NB4 (cell line): ENCODE results near the gene LRRC42.

Experiments used
- DNase-seq: peaks from one replicate; pipeline ENCODE4 v3.0.0; 2010; ENCODE audit warnings: low read depth
- H3K4me3 ChIP-seq: one replicate; pipeline ENCODE4 v1.5.1; 2011; ENCODE audit warnings: mild to moderate bottlenecking, low read depth, low read length, moderate library complexity
- MYC ChIP-seq: IDR thresholded peaks from 2 replicates; pipeline ENCODE4 v1.6.1; 2011; ENCODE audit warnings: low read depth, low read length
- POLR2A ChIP-seq: IDR thresholded peaks from 2 replicates; pipeline ENCODE4 v1.6.1; 2011; ENCODE audit warnings: mild to moderate bottlenecking; ENCODE audit not compliant: insufficient read length; ENCODE audit errors: extremely low read depth
- TF ChIP-seq, protein P1 (sequence below): IDR thresholded peaks from one replicate; pipeline ENCODE4 v1.5.1; 2012; ENCODE audit warnings: low read depth, low read length
- TF ChIP-seq, protein P2 (sequence below): IDR thresholded peaks from 2 replicates; pipeline ENCODE4 v1.6.1; 2011; ENCODE audit warnings: low read depth, low read length

Gene LRRC42, protein sequence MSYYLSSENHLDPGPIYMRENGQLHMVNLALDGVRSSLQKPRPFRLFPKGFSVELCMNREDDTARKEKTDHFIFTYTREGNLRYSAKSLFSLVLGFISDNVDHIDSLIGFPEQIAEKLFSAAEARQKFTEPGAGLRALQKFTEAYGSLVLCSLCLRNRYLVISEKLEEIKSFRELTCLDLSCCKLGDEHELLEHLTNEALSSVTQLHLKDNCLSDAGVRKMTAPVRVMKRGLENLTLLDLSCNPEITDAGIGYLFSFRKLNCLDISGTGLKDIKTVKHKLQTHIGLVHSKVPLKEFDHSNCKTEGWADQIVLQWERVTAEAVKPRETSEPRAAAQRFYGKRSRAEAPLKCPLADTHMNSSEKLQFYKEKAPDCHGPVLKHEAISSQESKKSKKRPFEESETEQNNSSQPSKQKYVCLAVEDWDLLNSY

DNA sequence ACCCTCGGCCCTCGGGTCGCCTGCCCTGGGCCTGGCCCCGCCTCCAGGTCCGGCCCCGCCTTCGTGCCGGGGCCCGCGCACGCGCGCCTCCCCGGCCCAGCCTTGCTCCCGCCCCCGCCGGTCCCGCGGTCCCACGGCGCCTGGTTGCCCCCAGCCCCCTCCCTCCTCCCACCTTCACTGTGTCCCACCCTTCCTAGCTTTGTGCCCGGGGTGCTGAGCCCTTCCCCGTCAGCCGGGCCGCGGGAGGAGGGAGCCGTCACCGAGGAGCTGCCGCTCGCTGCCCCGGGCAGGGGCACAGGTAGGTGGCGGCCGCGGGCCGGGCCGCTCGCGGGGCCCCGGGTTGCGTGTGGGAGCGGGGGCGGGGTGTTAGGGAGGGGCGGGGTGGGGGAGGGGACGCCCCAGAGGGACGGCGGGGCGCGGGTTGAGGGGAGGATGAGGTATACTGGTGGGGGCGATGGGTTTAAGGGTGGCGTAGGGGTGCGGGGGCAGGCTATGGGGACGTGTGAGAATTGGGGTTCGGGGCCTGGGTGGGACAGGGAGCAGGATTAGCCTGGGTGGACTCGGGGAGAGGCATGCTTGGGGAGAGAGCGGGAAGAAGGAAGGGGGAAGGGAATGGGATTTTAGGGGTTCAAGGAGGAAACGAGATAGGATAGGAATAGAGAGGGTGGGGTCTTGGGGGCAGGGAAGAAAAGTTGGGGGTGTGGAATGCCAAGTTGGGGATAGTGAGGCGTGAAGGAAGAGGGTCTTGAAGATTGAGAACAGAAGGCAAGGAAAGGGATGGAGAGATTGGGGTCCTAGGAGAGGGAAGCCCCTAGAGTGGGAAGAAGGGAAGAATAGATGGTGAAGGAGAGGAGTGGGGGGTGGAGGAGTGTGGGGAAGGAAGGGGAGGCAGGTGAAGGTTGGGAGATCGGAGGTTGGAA, at the start of gene LRRC42:
LRRC42 (plus strand) TSS at position 99 of the 920 bp plus-strand sequence. CDS start 5,650 bp downstream, outside the sequence.
- peak; percentile 12 for TF ChIP-seq POLR2A
- TF ChIP-seq, protein P1, sequence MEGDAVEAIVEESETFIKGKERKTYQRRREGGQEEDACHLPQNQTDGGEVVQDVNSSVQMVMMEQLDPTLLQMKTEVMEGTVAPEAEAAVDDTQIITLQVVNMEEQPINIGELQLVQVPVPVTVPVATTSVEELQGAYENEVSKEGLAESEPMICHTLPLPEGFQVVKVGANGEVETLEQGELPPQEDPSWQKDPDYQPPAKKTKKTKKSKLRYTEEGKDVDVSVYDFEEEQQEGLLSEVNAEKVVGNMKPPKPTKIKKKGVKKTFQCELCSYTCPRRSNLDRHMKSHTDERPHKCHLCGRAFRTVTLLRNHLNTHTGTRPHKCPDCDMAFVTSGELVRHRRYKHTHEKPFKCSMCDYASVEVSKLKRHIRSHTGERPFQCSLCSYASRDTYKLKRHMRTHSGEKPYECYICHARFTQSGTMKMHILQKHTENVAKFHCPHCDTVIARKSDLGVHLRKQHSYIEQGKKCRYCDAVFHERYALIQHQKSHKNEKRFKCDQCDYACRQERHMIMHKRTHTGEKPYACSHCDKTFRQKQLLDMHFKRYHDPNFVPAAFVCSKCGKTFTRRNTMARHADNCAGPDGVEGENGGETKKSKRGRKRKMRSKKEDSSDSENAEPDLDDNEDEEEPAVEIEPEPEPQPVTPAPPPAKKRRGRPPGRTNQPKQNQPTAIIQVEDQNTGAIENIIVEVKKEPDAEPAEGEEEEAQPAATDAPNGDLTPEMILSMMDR, result peak; percentile 8
- TF ChIP-seq, protein P2, sequence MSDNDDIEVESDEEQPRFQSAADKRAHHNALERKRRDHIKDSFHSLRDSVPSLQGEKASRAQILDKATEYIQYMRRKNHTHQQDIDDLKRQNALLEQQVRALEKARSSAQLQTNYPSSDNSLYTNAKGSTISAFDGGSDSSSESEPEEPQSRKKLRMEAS, result no peak
- no peak for TF ChIP-seq MYC
- no peak for DNase-seq
- H3K4me3 ChIP-seq, result peak within 1 kb of the TSS; percentile 81

DNA sequence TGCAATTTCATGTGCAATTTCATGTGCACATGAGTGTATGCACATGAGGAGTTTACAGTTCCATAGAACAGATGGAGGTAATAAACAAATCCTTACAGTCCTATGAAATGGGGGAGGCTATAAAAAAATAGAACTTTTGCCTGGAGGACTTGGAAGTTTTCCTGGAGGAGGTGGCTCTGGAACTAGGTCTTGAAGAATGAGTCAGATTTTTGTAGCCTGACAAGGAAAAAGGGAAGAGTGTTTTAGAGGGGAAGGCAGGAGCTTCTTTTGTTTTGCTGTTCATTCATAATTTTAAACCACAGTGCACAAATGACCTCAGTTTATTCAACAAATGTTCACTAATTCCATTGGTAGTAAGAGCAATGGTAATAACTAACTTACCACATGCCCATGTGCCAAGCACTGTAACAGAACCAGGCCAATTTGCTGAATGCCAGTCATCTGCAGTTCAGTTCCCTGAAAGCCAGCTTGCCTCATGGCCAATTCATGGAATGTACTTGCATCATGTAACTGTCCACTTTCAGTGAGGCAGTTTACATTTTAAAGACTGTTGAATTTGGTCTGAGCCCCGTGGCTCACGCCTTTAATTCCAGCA, 49.4 kb upstream of the LRRC42 start:
- TF ChIP-seq POLR2A, result no peak
- TF ChIP-seq MYC, result no peak
- TF ChIP-seq, protein P2, result no peak
- TF ChIP-seq, protein P1, result no peak
- H3K4me3 ChIP-seq, result no peak overlapping the region
- DNase-seq, result no peak

DNA sequence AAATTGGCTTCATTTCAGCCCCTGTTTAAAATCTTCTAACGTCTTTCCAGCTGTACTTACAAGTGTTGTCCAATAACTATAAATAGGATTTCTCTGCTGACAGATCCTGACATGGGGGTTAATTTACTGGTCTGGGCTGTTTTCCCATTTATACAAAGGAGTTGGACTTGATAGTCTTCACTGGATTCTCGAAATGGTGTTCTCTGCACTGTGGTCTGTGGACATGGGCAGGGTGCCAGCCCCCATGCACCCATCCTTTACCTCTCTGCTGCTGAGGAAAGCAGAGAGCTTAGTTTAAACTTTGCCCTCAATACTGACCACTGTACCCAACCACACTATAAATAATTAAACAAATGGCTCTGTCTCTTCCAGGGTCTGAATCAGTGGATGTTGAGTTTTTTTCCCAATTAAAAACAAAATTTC, 46.9 kb upstream of the LRRC42 start:
- DNase-seq, result no peak

DNA sequence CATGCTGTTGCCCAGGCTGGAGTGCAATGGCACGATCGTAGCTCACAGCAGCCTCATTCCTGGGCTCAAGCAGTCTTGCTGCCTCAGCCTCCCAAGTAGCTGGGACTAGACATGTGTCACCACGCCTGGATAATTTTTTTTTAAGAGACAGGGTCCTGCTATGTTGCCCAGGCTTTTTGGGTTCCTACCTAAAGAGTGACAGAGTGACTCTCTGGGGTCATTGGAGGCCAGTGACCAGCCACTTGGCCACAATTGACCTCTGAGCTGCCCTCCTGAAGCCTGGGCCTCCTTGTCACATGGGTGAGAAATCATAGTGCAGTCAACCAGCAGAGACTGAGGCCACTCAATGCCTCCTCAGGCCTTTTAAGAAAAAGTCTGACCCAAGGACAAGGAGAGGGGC, 46.4 kb upstream of the LRRC42 start:
- H3K4me3 ChIP-seq, result no peak overlapping the region
- no peak for TF ChIP-seq POLR2A
- TF ChIP-seq, protein P1, result no peak
- TF ChIP-seq, protein P2, result no peak
- no peak for TF ChIP-seq MYC
- no peak for DNase-seq

More for the DNA sequence above, 46.9 kb upstream of the LRRC42 start:
- no peak overlapping the region for H3K4me3 ChIP-seq
- TF ChIP-seq MYC, result no peak
- TF ChIP-seq, protein P1, result no peak
- TF ChIP-seq POLR2A, result no peak
- TF ChIP-seq, protein P2, result no peak
